ENCODE results near the gene DEPDC5. TPM values are rescaled to one million over a fixed set of nuclear protein-coding genes. Genes with fewer than 3 reads are reported as not detected.

Gene DEPDC5
- total and polyA plus RNA-seq, 9 of the 15 experiments (the other 6 are each of a cell fraction or from before 2014, with no cell fraction given) = 2.3 to 12.3 (median 10.7) TPM

DNA sequence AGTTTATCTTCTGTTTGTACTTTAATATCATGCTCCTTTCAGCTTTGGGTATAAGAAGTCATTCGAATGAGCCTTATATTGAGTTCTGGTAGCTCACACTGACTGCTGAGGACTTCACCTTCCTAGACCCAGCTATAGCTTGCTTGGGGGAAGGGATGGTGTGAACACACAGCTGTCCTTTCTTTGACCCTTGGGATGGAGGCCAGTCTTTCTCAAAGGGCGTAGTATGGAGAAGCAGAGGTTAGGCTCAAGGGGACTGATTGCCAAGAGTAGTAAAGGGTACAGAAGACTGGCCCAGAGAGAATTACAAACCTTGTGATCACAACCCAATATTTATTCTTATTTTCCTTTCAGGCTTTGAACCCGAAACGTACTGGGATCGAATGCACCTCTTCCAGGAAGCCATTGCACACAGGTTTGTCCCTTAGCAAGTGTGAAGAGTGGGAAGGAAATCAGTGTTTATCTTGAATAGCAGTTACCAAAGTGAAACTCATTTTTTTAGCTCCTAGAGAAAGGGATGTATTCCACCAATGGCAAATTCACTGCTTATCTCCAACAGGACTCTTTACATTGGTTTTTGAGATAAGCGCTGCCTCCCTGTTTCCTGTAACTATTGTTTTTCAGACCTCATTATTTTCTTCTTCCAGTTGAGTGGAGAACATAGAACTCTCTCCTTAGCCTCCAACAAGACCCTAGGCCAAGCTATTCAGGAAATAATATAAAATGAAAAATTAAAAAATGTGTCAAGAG is 147.7 kb downstream of the DEPDC5 start (continued):
- TF ChIP-seq ELF4 (CRISPR knock-in tag; IDR thresholded peaks at IDR 0.05) = no peak
- no peak for TF ChIP-seq POU5F1 (IDR thresholded peaks at IDR 0.05; ENCODE audit: borderline replicate concordance, low read depth, low read length, partially characterized antibody)
- TF ChIP-seq ZNF695 (CRISPR knock-in tag; IDR thresholded peaks at IDR 0.05) = no peak
- 0 out of 4 replicates have a peak, but pooled peaks of 1 of the 2 experiments have one; percentile 18 for TF ChIP-seq FOXA3 (CRISPR knock-in tag; conservative IDR thresholded peaks at IDR 0.05 in 1 of 2, IDR thresholded peaks at IDR 0.05 in 1 of 2)
- no peak for TF ChIP-seq SP1 (CRISPR knock-in tag; IDR thresholded peaks at IDR 0.05)
- peak; percentile 61 for TF ChIP-seq GATA2 (CRISPR knock-in tag; IDR thresholded peaks at IDR 0.05)
- TF ChIP-seq, protein P1, sequence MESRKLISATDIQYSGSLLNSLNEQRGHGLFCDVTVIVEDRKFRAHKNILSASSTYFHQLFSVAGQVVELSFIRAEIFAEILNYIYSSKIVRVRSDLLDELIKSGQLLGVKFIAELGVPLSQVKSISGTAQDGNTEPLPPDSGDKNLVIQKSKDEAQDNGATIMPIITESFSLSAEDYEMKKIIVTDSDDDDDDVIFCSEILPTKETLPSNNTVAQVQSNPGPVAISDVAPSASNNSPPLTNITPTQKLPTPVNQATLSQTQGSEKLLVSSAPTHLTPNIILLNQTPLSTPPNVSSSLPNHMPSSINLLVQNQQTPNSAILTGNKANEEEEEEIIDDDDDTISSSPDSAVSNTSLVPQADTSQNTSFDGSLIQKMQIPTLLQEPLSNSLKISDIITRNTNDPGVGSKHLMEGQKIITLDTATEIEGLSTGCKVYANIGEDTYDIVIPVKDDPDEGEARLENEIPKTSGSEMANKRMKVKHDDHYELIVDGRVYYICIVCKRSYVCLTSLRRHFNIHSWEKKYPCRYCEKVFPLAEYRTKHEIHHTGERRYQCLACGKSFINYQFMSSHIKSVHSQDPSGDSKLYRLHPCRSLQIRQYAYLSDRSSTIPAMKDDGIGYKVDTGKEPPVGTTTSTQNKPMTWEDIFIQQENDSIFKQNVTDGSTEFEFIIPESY (CRISPR knock-in tag; IDR thresholded peaks at IDR 0.05) = no peak
- TF ChIP-seq ZNF75A (CRISPR knock-in tag; IDR thresholded peaks at IDR 0.05) = no peak
- no peak for TF ChIP-seq CBX3 (IDR thresholded peaks at IDR 0.05; ENCODE audit: borderline replicate concordance in 1 of 2, low read length in 2 of 2)
- TF ChIP-seq TEAD2 (tag; IDR thresholded peaks at IDR 0.05) = no peak
- 0 out of 2 replicates have a peak, but pooled peaks have one; percentile 51 for TF ChIP-seq SMARCC2 (IDR thresholded peaks at IDR 0.05; ENCODE audit: low read depth)
- peak; percentile 71 for TF ChIP-seq FOXM1 (IDR thresholded peaks at IDR 0.05; ENCODE audit: low read depth)
- TF ChIP-seq FOXM1 (CRISPR knock-in tag; IDR thresholded peaks at IDR 0.05; ENCODE audit: low read depth) = no peak
- peak; percentile 33 for TF ChIP-seq CXXC5 (CRISPR knock-in tag; IDR thresholded peaks at IDR 0.05)
- no peak for TF ChIP-seq ETV1 (tag; conservative IDR thresholded peaks at IDR 0.05; ENCODE audit: low read depth)
- no peak for TF ChIP-seq SRSF1 (IDR thresholded peaks at IDR 0.05; ENCODE audit: low read depth, low read length)
- TF ChIP-seq, protein P2, sequence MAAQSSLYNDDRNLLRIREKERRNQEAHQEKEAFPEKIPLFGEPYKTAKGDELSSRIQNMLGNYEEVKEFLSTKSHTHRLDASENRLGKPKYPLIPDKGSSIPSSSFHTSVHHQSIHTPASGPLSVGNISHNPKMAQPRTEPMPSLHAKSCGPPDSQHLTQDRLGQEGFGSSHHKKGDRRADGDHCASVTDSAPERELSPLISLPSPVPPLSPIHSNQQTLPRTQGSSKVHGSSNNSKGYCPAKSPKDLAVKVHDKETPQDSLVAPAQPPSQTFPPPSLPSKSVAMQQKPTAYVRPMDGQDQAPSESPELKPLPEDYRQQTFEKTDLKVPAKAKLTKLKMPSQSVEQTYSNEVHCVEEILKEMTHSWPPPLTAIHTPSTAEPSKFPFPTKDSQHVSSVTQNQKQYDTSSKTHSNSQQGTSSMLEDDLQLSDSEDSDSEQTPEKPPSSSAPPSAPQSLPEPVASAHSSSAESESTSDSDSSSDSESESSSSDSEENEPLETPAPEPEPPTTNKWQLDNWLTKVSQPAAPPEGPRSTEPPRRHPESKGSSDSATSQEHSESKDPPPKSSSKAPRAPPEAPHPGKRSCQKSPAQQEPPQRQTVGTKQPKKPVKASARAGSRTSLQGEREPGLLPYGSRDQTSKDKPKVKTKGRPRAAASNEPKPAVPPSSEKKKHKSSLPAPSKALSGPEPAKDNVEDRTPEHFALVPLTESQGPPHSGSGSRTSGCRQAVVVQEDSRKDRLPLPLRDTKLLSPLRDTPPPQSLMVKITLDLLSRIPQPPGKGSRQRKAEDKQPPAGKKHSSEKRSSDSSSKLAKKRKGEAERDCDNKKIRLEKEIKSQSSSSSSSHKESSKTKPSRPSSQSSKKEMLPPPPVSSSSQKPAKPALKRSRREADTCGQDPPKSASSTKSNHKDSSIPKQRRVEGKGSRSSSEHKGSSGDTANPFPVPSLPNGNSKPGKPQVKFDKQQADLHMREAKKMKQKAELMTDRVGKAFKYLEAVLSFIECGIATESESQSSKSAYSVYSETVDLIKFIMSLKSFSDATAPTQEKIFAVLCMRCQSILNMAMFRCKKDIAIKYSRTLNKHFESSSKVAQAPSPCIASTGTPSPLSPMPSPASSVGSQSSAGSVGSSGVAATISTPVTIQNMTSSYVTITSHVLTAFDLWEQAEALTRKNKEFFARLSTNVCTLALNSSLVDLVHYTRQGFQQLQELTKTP (IDR thresholded peaks at IDR 0.05; ENCODE audit: low read depth in 1 of 2, partially characterized antibody in 2 of 2) = peak in 1 of 2 experiments; percentile 19
- TF ChIP-seq MTA2 (IDR thresholded peaks at IDR 0.05; ENCODE audit: low read depth) = peak; percentile 55
- no peak for TF ChIP-seq ADNP (tag; IDR thresholded peaks at IDR 0.05)
- TF ChIP-seq PYGO2 (tag; IDR thresholded peaks at IDR 0.05) = no peak
- TF ChIP-seq, protein P3, sequence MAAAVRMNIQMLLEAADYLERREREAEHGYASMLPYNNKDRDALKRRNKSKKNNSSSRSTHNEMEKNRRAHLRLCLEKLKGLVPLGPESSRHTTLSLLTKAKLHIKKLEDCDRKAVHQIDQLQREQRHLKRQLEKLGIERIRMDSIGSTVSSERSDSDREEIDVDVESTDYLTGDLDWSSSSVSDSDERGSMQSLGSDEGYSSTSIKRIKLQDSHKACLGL (CRISPR knock-in tag; IDR thresholded peaks at IDR 0.05; ENCODE audit: borderline replicate concordance, poor library complexity, severe bottlenecking) = no peak
- no peak for TF ChIP-seq TCF7 (IDR thresholded peaks at IDR 0.05; ENCODE audit: borderline replicate concordance)

Data from K562 (cell line).